GM21825 (cell line): ENCODE measurements around the gene ETAA1.
A peak's percentile ranks its signal among the peaks of the same experiment; 100 is the strongest.

ENCODE experiments used
- ATAC-seq: cut with Tn5 transposase; IDR thresholded peaks from one replicate; pipeline ENCODE4 v1.9.1; 2021; ENCODE audit warnings: mild to moderate bottlenecking, moderate library complexity; ENCODE audit not compliant: unreplicated experiment

The ETAA1 gene

GRCh38 chr2:67397143-67397986 lies at the start of gene ETAA1:
Gene ETAA1 (plus strand): TSS chr2:67397333. CDS start chr2:67397449, 116 bp downstream.
- ATAC-seq = peak; percentile 100

GRCh38 chr2:67366832-67367412 lies 30.2 kb upstream of the ETAA1 start:
- no peak for ATAC-seq

GRCh38 chr2:67374481-67374880 lies 22.7 kb upstream of the ETAA1 start:
- ATAC-seq = no peak

GRCh38 chr2:67374949-67375348 lies 22.2 kb upstream of the ETAA1 start:
- no peak for ATAC-seq

GRCh38 chr2:67378555-67378954 lies 18.6 kb upstream of the ETAA1 start:
- no peak for ATAC-seq

GRCh38 chr2:67379048-67379447 lies 18.1 kb upstream of the ETAA1 start:
- ATAC-seq = no peak

GRCh38 chr2:67384123-67384822 lies 12.9 kb upstream of the ETAA1 start:
- no peak for ATAC-seq

GRCh38 chr2:67388680-67389079 lies 8.5 kb upstream of the ETAA1 start:
- no peak for ATAC-seq

GRCh38 chr2:67389286-67389685 lies 7.8 kb upstream of the ETAA1 start:
- ATAC-seq = no peak

GRCh38 chr2:67389788-67390187 lies 7.3 kb upstream of the ETAA1 start:
- no peak for ATAC-seq

- ATAC-seq = no peak
Measured at GRCh38 chr2:67393237-67393636, 3.9 kb upstream of the ETAA1 start.

- no peak for ATAC-seq
Measured at GRCh38 chr2:67394734-67395133, 2.4 kb upstream of the ETAA1 start.

- ATAC-seq = no peak
Measured at GRCh38 chr2:67399144-67399543, 2.0 kb downstream of the ETAA1 start.

GRCh38 chr2:67399831-67400489 lies 2.8 kb downstream of the ETAA1 start:
- ATAC-seq = no peak

- ATAC-seq = no peak
Measured at GRCh38 chr2:67400560-67401485, 3.7 kb downstream of the ETAA1 start.

- ATAC-seq = no peak
Measured at GRCh38 chr2:67408346-67408745, 11.2 kb downstream of the ETAA1 start.

GRCh38 chr2:67412424-67412823 lies 15.3 kb downstream of the ETAA1 start:
- ATAC-seq = no peak

- no peak for ATAC-seq
Measured at GRCh38 chr2:67414867-67415266, 17.7 kb downstream of the ETAA1 start.

GRCh38 chr2:67416136-67416535 lies 19.0 kb downstream of the ETAA1 start:
- no peak for ATAC-seq

GRCh38 chr2:67423489-67423888 lies 26.4 kb downstream of the ETAA1 start:
- no peak for ATAC-seq
